Glomerular visceral epithelial cell (primary cell): ENCODE results near the gene AGAP3.

ENCODE experiments used
- DNase-seq: peaks from one replicate; pipeline ENCODE4 v3.0.0-alpha.2; 2016; ENCODE audit errors: extremely low spot score

The AGAP3 gene

DNA sequence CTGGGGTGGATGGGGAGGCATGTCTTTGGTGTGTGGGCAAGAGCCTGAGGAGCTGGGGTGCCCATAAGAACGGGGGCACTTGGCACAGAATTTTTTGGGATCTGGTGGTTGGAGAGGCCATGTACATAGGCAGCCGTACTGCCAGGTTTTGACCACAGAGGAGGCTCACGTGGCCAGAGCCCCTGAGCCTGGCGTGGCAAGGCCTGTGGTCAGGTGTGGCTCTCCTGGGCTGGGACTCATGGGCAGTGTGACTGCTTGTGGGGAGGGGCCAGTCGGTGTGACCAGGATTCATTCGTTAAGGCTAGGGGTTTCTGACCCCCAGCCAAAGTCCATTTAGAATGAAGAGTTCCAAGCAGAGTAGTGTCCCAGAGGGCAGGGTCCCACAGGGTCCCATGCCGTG is 38.2 kb downstream of the AGAP3 start:
- no peak for DNase-seq

DNA sequence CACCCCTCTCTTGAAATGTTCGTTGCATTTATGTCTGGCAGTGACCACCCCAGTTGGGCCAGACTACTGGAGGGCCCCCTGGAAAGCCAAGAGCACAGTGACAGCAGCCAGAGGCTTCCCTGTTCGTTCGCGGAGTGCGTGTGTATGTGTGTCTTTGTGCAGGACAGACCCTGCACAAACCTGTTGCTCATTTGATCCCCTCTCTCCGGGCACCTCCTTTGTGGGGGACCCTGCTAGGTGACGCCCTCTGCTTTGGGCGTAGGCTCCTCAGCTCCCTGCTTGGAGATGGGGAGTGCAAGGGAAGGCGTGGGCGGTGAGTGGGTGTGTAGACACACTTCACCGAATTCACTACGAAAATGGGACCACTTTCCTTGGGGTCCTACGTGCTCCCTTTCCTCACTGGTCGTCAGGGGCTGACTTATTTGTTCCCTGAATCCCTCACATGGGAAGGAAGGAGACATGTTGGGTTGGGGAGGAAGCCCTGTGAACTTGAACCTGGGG is 38.7 kb downstream of the AGAP3 start:
- DNase-seq, result no peak

DNA sequence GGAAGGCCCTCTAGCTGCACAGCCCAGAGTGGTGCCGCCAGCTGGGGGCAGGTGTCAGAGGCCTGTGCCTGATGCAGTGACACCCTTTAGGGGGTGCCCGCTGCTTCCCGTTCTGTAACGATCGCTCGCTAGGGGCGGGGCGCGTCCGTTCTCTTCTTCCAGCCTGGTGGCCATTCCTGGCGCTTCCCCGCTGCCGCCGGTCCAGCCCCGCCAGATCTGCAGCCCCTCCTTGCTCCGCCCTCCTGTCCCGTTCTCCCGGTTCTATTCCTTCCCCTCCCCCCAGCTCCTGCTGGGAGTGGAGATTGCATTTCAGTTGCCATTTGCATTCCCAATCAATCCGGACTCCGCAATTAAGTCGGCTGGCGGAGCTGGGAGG is 39.2 kb downstream of the AGAP3 start:
- no peak for DNase-seq

DNA sequence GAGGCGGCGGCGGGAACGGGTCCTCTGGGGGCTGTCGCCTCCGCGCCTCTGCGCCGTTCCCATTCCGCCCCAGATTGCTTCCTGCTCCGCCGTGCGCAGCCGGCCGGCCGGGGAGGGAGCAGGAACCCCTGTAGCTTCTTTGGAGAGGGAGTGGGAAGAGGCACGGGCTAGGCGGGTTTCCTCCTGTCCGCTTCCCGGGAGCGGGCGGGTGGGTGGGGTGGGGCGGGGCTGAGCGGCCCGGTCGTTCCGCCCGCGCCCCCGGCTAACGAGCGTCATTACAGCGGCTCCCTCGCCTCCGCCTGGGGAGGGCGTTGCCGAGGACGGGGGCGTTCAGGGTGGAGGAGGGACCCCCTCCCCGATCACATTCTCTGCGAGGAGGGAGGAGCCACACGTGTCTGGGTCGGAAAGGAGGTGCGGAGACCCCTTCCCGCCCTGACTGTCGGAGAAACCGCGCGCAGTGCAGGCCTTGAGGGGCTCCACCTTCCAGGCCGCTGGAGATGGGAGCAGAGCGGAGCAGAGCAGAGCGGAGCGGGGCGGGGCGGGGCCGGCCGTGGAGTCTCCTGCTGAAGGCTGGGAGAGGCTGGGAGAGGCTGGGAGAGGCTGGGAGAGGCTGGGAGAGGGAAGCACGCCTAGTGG is 39.7 kb downstream of the AGAP3 start:
- DNase-seq, result no peak

DNA sequence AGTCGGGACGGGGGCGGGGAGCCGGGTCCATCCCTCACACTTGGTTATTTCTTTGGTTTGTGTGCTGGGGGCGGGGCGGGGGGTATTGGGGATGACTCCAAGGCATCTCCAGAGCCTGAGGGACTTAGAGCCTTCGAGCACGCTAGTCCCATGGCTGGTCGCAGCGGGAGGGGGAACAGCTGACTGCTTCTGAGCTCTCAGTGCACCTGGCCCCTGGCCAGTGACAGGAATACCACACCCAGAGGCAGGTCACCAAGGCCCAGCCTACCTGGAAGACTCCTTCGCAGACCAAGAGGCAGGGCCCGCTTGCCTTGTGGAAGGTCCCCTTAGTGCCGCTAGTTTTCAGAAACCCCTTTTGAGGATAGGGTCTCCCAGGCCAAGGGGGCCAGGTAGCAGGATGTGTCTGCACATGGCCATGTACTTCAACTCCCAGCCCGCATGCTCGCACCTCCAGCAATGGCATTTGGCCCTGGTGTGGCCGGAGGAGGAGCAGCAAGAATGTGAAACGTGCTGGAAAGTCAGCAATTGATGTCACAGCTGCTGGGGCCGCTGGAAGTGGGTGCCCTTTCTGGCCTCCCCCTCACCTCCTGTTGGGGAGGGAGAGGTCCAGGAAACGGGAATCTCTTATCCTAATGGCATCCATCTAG is 40.3 kb downstream of the AGAP3 start:
- DNase-seq, result no peak

DNA sequence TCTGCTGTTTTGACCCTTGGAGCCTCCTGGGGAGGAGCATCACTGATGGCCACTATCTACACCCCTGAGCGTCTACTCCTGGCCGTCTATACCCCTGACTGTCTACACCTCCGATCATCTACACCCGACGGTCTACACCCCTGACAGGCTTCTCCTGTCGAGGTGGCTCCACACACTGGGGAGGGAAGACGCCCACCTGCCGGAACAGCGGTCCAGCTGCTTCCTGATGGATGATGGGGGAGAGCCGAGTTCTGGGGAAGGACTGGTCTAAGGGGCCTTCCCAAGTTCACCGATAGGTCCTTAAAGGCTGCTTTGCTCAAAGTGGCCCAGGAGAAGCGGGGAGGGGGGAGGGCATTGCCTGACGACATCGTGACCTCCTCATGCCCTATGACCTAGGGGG is 41.9 kb downstream of the AGAP3 start:
- DNase-seq, result no peak

DNA sequence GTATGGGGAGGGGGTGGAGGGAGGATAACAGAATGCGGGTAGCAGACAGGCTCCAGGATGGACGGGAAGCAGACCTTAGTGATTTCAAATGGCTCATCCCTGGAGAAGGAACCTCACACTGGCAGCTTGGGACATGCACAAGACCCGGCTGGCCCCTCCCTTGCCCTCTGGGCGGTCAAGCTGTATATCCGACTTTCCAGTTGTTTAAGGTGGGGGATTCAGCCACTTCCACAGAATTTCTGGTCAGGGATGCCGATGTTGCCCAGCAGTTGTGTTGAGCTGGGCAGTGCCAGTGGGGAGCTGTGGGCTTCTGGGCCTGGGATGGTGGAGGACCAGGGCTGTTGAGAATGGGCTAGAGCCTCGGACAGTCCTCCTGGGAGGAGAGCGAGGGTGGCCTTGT is 42.4 kb downstream of the AGAP3 start:
- no peak for DNase-seq

DNA sequence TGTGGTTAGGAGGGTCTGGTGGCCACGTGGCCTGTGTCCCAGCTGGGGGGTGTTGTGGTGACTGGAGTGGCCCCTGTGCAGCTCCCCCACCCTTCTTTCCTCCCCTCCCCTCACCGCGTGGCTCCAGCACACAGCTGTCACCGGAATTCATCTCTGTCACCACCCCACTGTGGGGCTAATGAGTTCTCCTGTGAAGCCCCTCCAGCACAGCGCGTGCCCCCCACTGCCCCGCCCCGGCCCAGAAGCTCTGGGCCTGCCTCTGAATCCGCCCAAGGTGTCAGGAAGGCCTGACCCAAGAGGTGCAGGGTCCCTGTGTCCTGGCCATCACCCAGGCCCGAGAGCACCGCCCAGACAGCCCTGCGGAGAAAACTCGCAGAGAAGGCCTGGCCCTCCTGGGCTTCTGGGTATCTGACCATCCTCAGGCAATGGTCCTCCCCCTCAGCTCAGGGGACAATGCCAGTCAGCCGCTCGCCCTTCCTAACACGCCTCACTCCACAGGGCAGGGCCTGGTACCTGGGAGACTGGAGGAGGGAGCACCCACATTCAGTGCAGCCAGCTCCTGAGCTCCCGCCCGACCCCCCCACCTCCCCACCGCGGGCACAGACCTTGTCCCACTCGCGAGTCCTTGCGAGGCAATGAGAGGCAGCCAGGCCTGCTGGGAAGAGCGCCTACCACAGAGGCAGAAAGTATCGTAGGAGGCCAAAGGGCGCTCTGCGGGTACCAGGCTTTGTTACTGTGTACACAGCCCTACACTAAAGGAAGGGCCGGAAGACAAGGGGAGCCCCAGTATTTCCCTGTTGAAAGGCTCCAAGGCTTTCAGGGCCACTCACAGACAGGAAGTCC is 43.1 kb downstream of the AGAP3 start:
- DNase-seq, result no peak

DNA sequence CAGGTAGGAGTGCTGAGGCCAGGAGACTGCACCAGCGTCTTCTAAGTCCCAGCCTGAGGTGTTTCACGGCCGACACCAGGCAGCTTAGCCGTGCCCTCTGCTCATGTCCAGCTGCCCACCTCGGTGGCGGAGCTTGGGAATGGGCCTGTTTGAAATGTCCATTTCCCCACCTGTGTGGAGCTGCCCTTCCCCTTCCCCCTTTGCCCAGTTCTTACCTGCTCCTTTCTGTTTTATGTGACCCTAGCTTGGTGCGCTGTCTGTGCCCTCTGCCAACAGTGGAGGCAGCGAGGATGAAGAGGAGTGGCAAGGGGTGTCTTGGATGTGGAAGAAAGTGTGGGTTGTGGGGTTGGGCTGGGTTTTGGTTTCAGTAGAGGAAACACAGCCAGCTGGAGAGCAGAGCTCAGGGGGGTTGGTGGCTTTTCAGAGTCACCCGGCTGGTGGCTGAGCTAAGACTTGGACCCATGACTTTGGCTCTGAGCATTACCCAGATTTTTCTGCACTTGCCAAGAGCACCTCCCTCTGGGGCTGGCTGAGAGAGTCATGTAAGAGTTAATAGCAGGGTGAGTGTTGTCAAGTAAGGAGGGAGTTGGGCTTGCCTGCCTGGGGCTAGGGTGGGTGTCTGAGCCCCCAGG is 43.8 kb downstream of the AGAP3 start:
- DNase-seq, result no peak

DNA sequence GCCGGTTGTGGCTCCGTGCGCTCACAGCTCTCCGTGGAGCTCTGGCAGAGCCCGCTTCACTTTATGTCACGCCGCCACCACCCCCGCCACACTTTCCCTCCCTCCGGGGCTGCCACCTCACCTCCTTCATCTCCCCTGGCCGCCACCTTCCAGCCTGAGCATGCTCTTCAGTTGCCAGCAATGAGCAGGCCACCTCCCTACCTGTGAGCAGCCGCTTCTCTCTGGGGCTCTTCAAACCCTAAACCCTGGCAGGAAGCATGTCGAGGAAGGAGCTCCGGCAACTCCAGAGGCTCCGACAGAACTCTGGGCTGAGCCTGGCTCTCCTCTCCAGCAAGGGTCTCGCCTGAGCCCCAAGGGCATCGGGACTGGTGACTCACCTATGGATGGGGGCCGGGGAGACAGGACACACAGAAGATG is 44.5 kb downstream of the AGAP3 start:
- DNase-seq, result no peak

DNA sequence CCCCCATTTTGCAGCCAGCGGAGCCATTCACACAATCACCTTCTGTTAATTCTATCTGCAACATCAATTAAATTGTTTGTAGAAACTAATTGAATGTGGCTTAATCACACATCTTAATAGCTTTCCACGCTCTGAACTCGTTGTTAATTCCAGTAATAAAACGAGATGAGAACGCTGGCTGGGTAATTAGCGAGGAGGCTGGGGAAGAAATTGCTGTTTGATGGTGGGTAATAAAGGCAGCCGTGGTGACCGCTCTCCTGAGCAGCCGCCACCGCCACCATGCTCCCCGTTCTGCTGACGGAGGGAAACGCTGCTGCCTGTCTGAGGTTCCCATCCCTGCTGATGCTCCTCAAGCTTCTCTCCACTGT is 44.9 kb downstream of the AGAP3 start:
- DNase-seq, result no peak

DNA sequence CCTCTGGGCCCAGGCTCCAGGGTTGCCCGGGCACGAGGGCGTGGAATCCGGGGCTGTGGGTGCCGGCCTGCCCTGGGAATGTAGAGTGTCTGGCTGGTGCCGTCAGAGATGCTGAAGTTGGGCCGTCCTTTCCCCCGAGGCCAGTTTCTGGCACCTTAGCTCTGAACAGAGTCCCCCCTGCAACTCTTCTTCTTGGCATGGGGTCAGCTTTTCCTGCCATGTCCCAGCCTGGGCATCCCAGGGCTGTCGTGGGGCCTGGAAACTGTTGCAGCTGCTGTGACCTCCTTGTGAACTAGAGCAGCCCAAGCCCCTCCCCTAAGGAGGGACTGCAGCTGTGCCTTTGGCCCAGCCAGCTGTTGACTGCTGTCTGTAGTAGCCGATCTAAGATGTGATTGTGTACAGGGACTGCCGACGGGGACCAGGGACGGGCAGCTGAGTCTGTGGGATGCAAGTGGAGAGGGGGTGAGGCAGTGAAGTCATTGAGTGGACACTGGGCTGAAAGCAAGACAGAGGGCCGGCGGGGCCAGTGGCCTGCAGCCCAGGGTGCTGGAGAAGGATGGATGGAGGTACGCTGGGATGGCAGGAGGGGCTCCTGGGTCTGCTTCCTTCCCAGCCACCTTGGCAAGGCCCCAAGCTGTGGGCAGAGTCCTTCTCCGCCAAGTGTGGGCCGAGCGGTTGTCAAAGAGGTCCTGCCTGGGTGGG is 45.5 kb downstream of the AGAP3 start:
- no peak for DNase-seq

DNA sequence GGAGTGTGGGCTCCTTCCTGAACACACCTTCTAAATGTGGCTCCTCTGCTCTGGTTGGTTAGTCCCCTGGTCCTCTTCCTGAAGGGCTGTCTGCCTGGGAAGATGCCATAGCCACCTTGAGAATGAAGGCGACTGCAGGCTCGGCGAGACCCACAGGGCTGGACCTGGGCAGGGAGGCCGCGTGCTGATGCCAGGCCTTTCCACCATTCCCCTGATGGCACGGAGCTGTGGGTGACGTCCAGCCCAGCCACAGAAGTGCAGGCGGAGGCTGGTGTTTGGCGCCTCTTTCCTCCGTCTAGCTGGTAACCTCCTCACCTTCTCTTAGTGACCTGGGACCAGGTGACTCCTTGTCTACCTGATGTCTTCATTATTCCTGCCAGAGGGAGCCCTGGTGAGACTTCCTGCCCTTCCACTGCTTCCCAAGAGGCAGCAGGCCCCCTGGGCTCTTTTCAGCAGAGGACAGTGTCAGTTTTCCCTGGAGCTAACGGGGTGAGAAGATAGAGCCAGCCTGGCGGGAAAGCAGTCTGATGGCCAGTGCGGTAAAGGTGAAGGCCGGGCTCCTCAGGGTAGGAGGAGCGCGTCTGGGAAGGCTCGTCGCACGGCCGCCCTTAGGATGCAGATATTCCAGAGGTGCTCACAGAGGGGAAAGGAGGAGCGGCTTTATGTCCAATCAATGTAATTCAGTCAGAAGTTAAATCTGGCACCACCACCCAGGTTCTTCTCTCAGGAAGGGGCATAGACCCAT is 46.4 kb downstream of the AGAP3 start:
- DNase-seq, result no peak

DNA sequence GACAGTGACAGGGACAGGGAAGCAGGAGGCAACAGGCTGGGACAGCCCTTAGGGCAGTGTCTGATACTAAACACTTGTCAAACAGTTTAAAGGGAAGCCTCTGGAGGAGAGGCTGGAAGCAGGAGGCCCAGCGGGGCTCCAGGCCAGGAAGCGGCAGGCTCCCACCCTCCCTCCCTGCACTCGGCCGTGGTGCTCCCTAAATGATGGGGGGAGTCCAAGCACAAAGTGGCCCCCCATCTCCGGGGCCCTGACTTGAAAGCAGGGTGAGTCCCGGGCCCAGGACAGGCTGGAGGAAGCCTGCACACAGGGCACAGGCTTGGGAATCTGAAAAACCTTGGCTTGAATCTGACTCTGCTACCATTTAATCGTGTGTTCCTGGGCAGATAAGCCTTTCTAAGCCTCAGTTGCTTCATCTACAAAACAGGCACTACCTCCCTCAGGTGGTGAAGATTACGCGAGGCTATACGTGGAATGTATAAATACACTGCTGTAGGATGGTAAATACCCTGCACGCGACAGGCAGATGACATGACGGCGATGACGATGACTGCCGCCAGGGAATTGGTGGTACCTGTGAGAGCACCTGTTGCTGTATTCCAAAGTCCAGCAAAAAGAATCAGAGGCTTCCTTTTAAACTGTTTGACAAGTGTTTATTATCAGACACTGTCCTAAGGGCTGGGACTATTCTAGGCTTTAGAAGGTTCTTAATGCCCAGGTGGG is 47.2 kb downstream of the AGAP3 start:
- DNase-seq, result no peak

DNA sequence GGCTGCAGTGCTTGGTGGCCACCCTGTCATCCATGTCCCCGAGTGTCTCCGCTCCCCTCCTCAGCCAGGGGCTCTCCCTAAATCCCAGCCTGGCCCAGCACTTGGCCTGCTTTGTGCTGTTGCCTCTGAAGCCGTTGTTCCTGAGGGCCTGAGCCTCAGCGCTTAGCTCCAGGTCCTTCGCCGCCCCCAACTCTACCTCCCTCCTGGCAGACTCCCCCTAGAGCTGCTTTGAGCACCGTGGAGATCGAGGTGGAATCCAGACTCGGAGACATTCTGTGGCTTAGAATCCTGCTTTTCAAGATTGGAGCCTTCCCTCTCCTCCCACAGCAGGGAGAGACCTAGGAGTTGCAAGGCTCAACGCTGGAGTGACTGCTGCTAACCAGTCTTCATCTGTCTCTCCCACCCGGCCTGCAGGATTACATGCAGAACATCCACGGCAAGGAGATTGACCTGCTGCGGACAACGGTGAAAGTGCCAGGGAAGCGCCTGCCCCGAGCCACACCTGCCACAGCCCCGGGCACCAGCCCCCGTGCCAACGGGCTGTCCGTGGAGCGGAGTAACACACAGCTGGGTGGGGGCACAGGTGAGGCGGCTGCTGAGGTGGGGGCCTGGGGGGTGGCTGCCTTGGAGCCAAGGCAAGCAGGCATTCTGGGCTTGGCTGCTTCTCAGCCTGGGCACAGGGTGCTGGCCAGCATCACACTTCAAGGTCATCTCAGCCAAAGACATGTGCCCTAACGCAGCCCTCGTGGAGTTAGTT is 47.9 kb downstream of the AGAP3 start:
- DNase-seq, result no peak

DNA sequence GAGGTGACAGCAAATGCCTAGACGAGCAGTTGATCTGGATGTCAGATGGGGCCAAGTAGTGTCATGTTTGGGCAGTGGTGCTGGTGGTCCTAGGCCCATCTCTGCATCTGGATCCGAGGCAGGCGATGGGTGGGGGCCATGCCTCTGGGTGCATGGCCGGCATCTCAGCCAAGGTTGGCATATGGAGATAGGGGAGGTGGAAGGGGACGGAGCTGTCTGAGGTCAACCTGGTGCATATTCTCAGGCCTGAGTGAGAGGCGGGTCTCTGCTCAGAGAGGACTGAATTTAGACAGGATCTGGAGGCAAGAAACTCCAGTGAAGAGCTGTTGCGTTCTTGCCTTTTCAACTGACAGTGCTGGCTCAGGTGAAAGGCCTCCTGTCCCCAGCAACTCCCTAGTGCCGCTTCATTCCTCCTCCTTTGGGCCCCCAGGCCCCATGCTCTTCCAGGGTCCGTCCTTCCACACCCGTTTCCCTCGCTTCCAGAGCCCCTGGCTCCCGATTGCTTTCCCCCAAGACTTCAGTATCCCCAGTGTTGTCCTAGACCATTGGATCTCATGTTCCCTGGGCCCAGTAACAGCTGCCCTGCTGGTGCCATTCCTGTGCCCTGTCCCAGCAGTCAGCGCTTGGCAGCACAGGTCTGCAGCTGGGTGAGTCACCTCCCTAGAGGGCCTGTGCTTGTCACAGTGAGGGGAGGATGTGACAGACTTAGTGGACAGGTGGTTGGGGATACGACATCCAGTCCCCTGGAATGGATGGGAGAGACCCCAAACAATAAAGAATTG is 48.7 kb downstream of the AGAP3 start:
- no peak for DNase-seq

DNA sequence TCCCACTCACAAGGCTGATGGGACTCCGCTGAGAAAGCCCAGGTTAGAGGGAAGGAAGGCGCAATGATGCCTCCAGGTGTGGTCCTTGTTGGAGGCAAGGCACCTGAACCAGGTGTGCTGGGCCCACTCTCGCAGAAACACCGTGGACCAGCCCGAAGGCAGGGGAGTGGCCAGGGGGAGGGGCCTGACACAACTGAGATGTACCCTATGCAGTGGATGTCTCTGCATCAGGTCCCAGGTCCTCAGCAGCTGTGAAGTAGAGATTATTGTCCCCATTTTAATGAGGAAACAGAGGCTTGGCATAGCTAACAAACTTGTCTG is 49.2 kb downstream of the AGAP3 start:
- no peak for DNase-seq

DNA sequence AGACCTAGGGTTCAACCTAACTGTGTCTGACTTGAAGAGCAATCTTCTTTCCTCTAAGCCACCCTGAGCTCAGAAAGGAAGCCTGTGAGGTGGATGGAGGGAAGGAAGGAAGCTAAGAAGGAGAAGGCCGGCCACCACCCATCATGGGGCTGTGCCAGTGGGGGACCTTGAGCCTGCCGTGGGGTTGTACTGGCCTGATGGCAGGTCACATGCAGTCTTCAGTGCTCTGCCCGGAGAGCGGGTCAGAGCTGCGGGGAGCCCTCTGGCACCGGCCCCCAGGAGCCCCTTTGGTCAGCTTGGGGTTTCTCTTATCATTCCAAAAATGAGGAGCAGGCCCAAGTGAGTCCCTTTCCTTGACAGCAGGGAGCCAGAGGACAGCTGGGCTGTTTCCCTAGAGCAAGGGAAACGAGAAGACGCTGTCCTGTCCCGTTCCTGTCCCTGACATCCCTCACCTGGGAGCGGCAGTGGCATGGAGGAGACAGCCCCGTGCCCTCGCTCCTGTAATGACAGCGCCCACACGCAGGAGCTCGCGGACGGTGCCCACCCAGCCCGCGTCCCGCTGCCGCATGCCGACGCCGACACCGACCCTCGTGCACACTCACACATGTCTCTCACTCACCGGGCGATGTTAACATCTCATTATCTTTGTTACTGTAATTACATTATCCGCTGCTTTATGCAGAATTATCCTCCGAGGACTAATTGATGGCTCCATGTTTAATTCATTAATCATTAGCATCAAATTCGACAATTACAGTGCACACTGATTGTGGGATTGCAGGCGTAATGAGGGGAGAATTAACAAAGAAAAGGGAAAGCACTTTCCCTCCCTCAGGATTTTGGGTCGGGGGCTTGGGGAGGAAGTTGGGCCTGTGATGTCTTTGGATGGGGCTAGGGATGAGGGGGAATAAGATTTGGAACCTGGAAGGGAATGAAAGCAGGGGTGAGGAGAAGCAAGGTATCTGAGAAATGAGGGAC is 49.9 kb downstream of the AGAP3 start:
- DNase-seq, result no peak
